Left forelimb (tissue), 1 donor: ENCODE measurements around the gene UTS2R.

ENCODE experiments used
- DNase-seq: peaks from one replicate; pipeline ENCODE4 v3.0.0-alpha.2; 2018; ENCODE audit warnings: low spot score

The UTS2R gene

GRCh38 chr17:82371333-82372248 lies at the start of gene UTS2R:
Gene UTS2R, plus strand, starts transcription at chr17:82371765. Its CDS starts 2,560 bp downstream, at chr17:82374325.
- no peak for DNase-seq

- DNase-seq: no peak
Measured at GRCh38 chr17:82321947-82322466, 49.6 kb upstream of the UTS2R start.

- DNase-seq: no peak
Measured at GRCh38 chr17:82322526-82323453, 48.8 kb upstream of the UTS2R start.

- DNase-seq: no peak
Measured at GRCh38 chr17:82323514-82324234, 47.9 kb upstream of the UTS2R start.

GRCh38 chr17:82324566-82325285 lies 46.8 kb upstream of the UTS2R start:
- no peak for DNase-seq

GRCh38 chr17:82325286-82326180 lies 46.0 kb upstream of the UTS2R start:
- no peak for DNase-seq

GRCh38 chr17:82327289-82327688 lies 44.3 kb upstream of the UTS2R start:
- no peak for DNase-seq

- no peak for DNase-seq
Measured at GRCh38 chr17:82327757-82328140, 43.8 kb upstream of the UTS2R start.

GRCh38 chr17:82328141-82328993 lies 43.2 kb upstream of the UTS2R start:
- no peak for DNase-seq

- DNase-seq: no peak
Measured at GRCh38 chr17:82328994-82329507, 42.5 kb upstream of the UTS2R start.

- no peak for DNase-seq
Measured at GRCh38 chr17:82329683-82330321, 41.8 kb upstream of the UTS2R start.

GRCh38 chr17:82330322-82331239 lies 41.0 kb upstream of the UTS2R start:
- peak; percentile 82 for DNase-seq

GRCh38 chr17:82331345-82331939 lies 40.1 kb upstream of the UTS2R start:
- no peak for DNase-seq

- DNase-seq: no peak
Measured at GRCh38 chr17:82332669-82333278, 38.8 kb upstream of the UTS2R start.

GRCh38 chr17:82333279-82334171 lies 38.0 kb upstream of the UTS2R start, which contains the start of gene SECTM1:
Gene SECTM1, minus strand, starts transcription at chr17:82333766. Its CDS starts 6,526 bp downstream, at chr17:82327240.
- peak; percentile 88 for DNase-seq
